Loucy (cell line): ENCODE results near the gene CAMKMT.

Source experiments
- H2AFZ ChIP-seq: fragments of 200-600 bp; sonication (generic); 2 replicates; pipeline ENCODE4 v1.6.0; 2016; ENCODE audit warnings: antibody characterized with exemption, mild to moderate bottlenecking, low read length, moderate library complexity
- H3F3A ChIP-seq: fragments of 200-600 bp; 2 replicates; pipeline ENCODE4 v1.6.0; 2016; ENCODE audit warnings: antibody characterized with exemption, low read depth, mild to moderate bottlenecking
- H3K27me3 ChIP-seq: fragments of 200-600 bp; sonication (generic); 2 replicates; pipeline ENCODE4 v1.6.1; 2014; ENCODE audit warnings: low read length, mild to moderate bottlenecking; ENCODE audit not compliant: insufficient read depth, poor library complexity, severe bottlenecking
- H3K36me3 ChIP-seq: fragments of 200-600 bp; sonication (generic); 2 replicates; pipeline ENCODE4 v1.6.1; 2016; ENCODE audit warnings: low read length; ENCODE audit not compliant: insufficient read depth
- H3K4me1 ChIP-seq: fragments of 200-600 bp; sonication (generic); 2 replicates; pipeline ENCODE4 v1.5.1; 2014; ENCODE audit warnings: low read length, mild to moderate bottlenecking; ENCODE audit not compliant: insufficient read depth, poor library complexity, severe bottlenecking
- H3K4me2 ChIP-seq: fragments of 200-600 bp; sonication (generic); 2 replicates; pipeline ENCODE4 v1.6.0; 2014; ENCODE audit warnings: antibody characterized with exemption, low read length, low read depth, mild to moderate bottlenecking; ENCODE audit not compliant: poor library complexity, severe bottlenecking
- H3K4me3 ChIP-seq: fragments of 200-600 bp; sonication (generic); 2 replicates; pipeline ENCODE4 v1.5.1; 2014; ENCODE audit warnings: low read length, mild to moderate bottlenecking, mixed read lengths; ENCODE audit not compliant: poor library complexity, severe bottlenecking
- H3K79me2 ChIP-seq: fragments of 200-600 bp; sonication (generic); 2 replicates; pipeline ENCODE4 v1.6.1; 2014; ENCODE audit warnings: low read length; ENCODE audit not compliant: insufficient read depth
- H3K9ac ChIP-seq: fragments of 200-600 bp; sonication (generic); 2 replicates; pipeline ENCODE4 v1.6.0; 2014; ENCODE audit warnings: mild to moderate bottlenecking, low read depth, low read length, moderate library complexity; ENCODE audit not compliant: poor library complexity, severe bottlenecking
- H3K9me2 ChIP-seq: fragments of 200-600 bp; sonication (generic); replicated peaks from 2 replicates; pipeline ENCODE4 v1.6.1; 2016; ENCODE audit warnings: low read depth, low read length, mixed read lengths
- H3K9me3 ChIP-seq: fragments of 200-600 bp; sonication (generic); 2 replicates; pipeline ENCODE4 v1.6.1; 2014; ENCODE audit warnings: mild to moderate bottlenecking, antibody characterized with exemption, low read length, low read depth; ENCODE audit not compliant: insufficient read depth
- H4K20me1 ChIP-seq: fragments of 200-600 bp; sonication (generic); 2 replicates; pipeline ENCODE4 v1.6.0; 2014; ENCODE audit warnings: antibody characterized with exemption, low read length, mild to moderate bottlenecking; ENCODE audit not compliant: insufficient read depth, poor library complexity, severe bottlenecking
- EZH2phosphoT487 ChIP-seq: fragments of 200-600 bp; IDR thresholded peaks from 2 replicates; pipeline ENCODE4 v1.6.1; 2018; ENCODE audit warnings: antibody characterized with exemption, mild to moderate bottlenecking, moderate library complexity, borderline replicate concordance
- TF ChIP-seq, protein P1 (sequence below): fragments of 200-600 bp; sonication (generic); conservative IDR thresholded peaks from 2 replicates; pipeline ENCODE4 v1.5.1; 2014; ENCODE audit warnings: mild to moderate bottlenecking, antibody characterized with exemption, low read length

The CAMKMT gene

DNA sequence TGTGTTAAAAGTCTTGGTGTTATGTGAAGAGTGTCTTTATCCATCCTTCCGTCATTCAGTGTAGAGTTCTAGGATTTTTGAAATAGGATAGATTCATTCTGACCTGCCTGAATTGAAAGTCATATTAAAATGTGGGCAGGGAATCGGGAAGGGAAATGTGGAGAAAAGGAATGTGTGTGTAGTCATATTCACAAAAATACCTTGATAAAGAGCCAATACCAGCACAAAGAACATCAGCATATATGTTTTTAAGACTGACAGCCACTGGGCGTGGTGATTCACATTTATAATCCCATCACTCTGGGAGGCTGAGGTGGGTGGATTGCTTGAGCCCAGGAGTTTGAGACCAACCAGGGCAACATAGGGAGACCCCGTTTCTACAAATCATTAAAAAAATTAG, 188.1 kb downstream of the CAMKMT start:
- no peak overlapping the region for H3K4me3 ChIP-seq
- TF ChIP-seq, protein P1, sequence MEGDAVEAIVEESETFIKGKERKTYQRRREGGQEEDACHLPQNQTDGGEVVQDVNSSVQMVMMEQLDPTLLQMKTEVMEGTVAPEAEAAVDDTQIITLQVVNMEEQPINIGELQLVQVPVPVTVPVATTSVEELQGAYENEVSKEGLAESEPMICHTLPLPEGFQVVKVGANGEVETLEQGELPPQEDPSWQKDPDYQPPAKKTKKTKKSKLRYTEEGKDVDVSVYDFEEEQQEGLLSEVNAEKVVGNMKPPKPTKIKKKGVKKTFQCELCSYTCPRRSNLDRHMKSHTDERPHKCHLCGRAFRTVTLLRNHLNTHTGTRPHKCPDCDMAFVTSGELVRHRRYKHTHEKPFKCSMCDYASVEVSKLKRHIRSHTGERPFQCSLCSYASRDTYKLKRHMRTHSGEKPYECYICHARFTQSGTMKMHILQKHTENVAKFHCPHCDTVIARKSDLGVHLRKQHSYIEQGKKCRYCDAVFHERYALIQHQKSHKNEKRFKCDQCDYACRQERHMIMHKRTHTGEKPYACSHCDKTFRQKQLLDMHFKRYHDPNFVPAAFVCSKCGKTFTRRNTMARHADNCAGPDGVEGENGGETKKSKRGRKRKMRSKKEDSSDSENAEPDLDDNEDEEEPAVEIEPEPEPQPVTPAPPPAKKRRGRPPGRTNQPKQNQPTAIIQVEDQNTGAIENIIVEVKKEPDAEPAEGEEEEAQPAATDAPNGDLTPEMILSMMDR: no peak
- no peak for TF ChIP-seq EZH2phosphoT487
- no peak overlapping the region for H3K4me2 ChIP-seq

DNA sequence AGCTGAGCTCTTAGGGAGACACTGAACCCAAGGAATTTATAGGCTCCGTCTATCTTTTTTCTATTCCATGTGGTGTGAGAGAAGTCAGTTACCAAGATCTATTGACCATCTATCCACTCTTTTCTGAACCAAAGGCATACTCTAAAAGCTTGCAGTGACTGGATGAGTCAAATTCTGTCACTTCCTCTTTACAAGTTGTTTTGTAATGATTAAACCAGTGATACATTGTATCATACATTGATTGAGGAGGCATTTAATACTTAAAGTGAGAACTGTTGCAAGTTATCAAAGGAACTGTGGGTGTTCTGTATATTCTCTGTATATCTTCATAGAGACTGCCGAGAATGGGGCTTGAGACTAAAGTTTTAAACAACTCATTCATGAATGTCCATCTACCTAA, 188.8 kb downstream of the CAMKMT start:
- H3K9ac ChIP-seq: no peak overlapping the region
- no peak for TF ChIP-seq EZH2phosphoT487
- TF ChIP-seq, protein P1: no peak
- H2AFZ ChIP-seq: no peak overlapping the region
- no peaks in the 10 kb centered on the region for H3K4me1 ChIP-seq
- no peaks in the 10 kb centered on the region for H3F3A ChIP-seq
- H3K79me2 ChIP-seq: no peaks in the 10 kb centered on the region
- no peaks in the 10 kb centered on the region for H3K9me3 ChIP-seq
- H3K4me2 ChIP-seq: no peak overlapping the region
- no peak overlapping the region for H3K4me3 ChIP-seq
- no peaks in the 10 kb centered on the region for H3K9me2 ChIP-seq
- H3K36me3 ChIP-seq: no peaks in the 10 kb centered on the region
- no peaks in the 10 kb centered on the region for H3K27me3 ChIP-seq
- H4K20me1 ChIP-seq: no peaks in the 10 kb centered on the region

More for the DNA sequence above, 188.1 kb downstream of the CAMKMT start:
- Histone ChIP-seq H3K27me3 (no peaks in the 10 kb centered on the region), H3K9ac (no peak overlapping the region), H2AFZ (no peak overlapping the region), H3K79me2 (no peaks in the 10 kb centered on the region), H3K9me3 (no peaks in the 10 kb centered on the region), H3F3A (no peaks in the 10 kb centered on the region), H3K36me3 (no peaks in the 10 kb centered on the region), H3K9me2 (no peaks in the 10 kb centered on the region), H4K20me1 (no peaks in the 10 kb centered on the region), H3K4me1 (no peaks in the 10 kb centered on the region)

DNA sequence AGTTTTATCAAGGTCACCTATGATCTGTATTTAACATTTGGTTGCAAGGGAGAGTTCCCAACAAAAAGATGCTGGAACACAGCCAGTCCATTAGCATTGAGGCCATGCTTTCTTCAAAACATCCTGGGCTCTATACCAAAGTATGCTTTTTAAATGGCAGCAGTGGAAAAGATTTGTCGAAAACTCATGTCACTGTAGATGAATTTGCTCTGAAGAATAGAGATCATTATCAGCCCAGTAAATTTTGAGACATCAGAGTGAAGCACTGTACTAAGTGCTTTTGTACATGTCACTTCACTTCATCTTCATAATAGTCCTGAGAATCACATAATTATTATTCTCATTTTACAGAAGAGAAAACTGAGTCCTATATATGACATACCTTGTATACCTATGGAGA, 189.8 kb downstream of the CAMKMT start:
- no peaks in the 10 kb centered on the region for H3K4me1 ChIP-seq
- H3K36me3 ChIP-seq: no peaks in the 10 kb centered on the region
- no peak for TF ChIP-seq EZH2phosphoT487
- TF ChIP-seq, protein P1: no peak

More for the DNA sequence above, 189.8 kb downstream of the CAMKMT start:
- H3K4me2 ChIP-seq: no peak overlapping the region
- H3K27me3 ChIP-seq: no peaks in the 10 kb centered on the region
- no peaks in the 10 kb centered on the region for H3K79me2 ChIP-seq
- H3K4me3 ChIP-seq: no peak overlapping the region
- no peak overlapping the region for H3K9ac ChIP-seq
- H3F3A ChIP-seq: no peaks in the 10 kb centered on the region
- H3K9me2 ChIP-seq: no peaks in the 10 kb centered on the region
- H3K9me3 ChIP-seq: no peaks in the 10 kb centered on the region
- no peak overlapping the region for H2AFZ ChIP-seq
- no peaks in the 10 kb centered on the region for H4K20me1 ChIP-seq
